ENCODE data around the gene UFD1. TPM values are rescaled to one million over a fixed set of nuclear protein-coding genes. Genes with fewer than 3 reads are reported as not detected.

UFD1 gene
- total RNA-seq, 1 donor from 2014 or later, result 37.1 TPM

DNA sequence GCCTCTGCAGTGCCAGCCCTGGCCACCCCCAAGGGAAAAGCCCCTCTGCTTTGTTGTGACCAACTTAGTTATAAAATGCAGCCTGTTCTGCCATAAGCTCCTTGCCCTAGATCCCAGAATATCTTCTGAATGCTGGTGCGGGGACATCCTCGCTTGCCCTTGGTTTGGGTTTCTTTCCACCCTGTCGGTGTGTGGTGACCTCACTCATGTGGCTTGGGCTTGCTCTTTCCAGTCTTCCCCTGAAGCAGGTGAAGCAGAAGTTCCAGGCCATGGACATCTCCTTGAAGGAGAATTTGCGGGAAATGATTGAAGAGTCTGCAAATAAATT, 28.5 kb upstream of the UFD1 start:
- Histone ChIP-seq H3K27ac (ENCODE audit: low read depth, low read length) (no peak overlapping the region), H3K4me3 (ENCODE audit: low read length in 3 of 3) (no peak overlapping the region), H3K4me1 (ENCODE audit: control insufficient read depth in 3 of 3, insufficient read depth in 3 of 3, low read length in 3 of 3) (no peaks in the 10 kb centered on the region), H3K27me3 (ENCODE audit: control insufficient read depth in 3 of 3, insufficient read depth in 3 of 3, low read length in 3 of 3) (no peaks in the 10 kb centered on the region), H3K9ac (ENCODE audit: low read depth in 1 of 3, low read length in 3 of 3) (no peak overlapping the region), H3K9me3 (ENCODE audit: control insufficient read depth in 3 of 3, low read length in 3 of 3) (peaks cover 0 to 3% (median 0%) of the 10 kb centered on the region in 3 donors), H3K36me3 (ENCODE audit: control insufficient read depth in 3 of 3, insufficient read depth in 3 of 3, low read length in 3 of 3) (no peaks in the 10 kb centered on the region)

DNA sequence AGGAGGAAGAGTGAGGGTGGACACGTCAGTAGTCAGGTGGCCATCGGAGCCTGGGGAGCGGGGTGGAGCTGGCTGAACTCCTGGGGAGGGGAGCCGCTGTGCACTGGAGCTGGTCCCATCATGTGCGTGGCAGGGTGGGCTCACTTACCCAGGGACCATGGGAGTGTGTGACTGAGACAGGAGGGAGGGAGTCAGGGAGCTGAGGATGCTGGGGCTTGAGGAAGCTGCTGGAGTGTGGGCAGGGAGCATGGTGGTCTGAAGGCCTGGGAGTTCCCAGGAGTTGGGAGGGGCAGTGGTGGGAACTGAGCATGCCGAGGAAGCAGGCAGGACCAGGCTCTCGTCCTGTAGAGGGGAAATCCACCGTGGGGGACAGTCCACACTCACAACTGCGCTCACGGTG, 27.2 kb upstream of the UFD1 start:
- Histone ChIP-seq H3K27ac (ENCODE audit: low read depth, low read length) (no peak overlapping the region), H3K9ac (ENCODE audit: low read depth in 1 of 3, low read length in 3 of 3) (no peak overlapping the region), H3K27me3 (ENCODE audit: control insufficient read depth in 3 of 3, insufficient read depth in 3 of 3, low read length in 3 of 3) (no peaks in the 10 kb centered on the region), H3K36me3 (ENCODE audit: control insufficient read depth in 3 of 3, insufficient read depth in 3 of 3, low read length in 3 of 3) (no peaks in the 10 kb centered on the region), H3K4me3 (ENCODE audit: low read length in 3 of 3) (no peak overlapping the region), H3K9me3 (ENCODE audit: control insufficient read depth in 3 of 3, low read length in 3 of 3) (peaks cover 0 to 3% (median 0%) of the 10 kb centered on the region in 3 donors), H3K4me1 (ENCODE audit: control insufficient read depth in 3 of 3, insufficient read depth in 3 of 3, low read length in 3 of 3) (no peaks in the 10 kb centered on the region)

DNA sequence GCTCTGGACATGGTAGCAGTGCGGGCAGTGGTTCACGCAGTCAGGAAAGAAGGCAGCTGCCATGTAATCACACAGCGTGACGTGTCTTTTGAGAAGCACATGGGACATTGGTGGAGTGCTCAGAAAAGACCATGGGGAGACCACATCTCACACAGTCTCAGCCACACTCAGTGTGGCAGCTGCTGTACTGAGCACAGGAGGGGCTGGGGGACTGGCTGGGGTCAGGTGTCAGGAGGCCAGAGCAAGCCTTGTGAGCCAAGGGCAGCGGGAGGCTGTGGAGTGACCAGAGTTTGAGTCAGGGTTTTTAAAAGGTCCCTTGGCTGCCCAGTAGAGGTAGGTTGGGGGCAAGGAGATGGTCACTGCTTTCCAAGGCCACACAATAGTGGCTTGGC, 26.7 kb upstream of the UFD1 start:
- no peaks in the 10 kb centered on the region for H3K9me3 ChIP-seq (ENCODE audit: control insufficient read depth in 3 of 3, low read length in 3 of 3)
- H3K4me3 ChIP-seq (ENCODE audit: low read length in 3 of 3), result no peak overlapping the region
- H3K27ac ChIP-seq (ENCODE audit: low read depth, low read length), result no peak overlapping the region
- H3K9ac ChIP-seq (ENCODE audit: low read depth in 1 of 3, low read length in 3 of 3), result no peak overlapping the region
- H3K27me3 ChIP-seq (ENCODE audit: control insufficient read depth in 3 of 3, insufficient read depth in 3 of 3, low read length in 3 of 3), result no peaks in the 10 kb centered on the region
- H3K4me1 ChIP-seq (ENCODE audit: control insufficient read depth in 3 of 3, insufficient read depth in 3 of 3, low read length in 3 of 3), result no peaks in the 10 kb centered on the region
- no peaks in the 10 kb centered on the region for H3K36me3 ChIP-seq (ENCODE audit: control insufficient read depth in 3 of 3, insufficient read depth in 3 of 3, low read length in 3 of 3)

DNA sequence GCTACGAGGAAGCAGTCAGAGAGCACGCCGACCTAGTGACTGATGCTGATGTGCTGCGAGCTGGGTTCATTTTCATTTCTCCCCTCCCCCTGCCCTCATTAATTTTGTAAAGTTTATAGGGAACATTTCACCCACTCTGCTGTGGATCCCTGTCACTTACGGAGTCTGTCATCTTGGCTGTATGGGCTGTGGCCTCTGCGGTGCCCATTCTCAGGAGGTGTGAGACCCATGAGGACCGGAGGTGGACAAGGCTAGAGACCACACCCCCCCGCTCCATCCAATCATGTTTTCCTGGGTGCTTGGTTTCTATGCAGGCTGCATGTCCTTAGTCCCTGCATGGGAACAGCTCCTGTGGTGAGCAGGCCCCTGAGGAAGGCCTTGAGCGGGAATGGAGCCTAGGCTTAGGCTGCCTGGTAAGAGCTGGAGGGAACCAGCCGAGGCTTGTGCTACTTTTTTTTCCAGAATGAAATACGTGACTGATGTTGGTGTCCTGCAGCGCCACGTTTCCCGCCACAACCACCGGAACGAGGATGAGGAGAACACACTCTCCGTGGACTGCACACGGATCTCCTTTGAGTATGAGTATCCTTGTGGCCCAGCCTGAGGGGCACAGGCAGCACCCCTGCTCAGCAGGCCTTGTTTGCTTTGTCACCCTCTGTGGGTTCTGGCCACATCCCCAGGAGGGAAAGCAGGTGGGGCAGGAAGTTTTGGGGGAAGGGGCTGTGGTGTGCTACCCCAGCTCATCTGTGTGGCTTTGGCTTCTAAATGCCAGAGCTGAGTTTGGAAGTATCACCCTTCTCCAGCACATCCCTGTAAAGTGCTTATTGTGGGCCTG, 26.1 kb upstream of the UFD1 start:
- Histone ChIP-seq H3K4me3 (ENCODE audit: low read length in 3 of 3) (no peak overlapping the region), H3K27ac (ENCODE audit: low read depth, low read length) (no peak overlapping the region), H3K9ac (ENCODE audit: low read depth in 1 of 3, low read length in 3 of 3) (no peak overlapping the region), H3K4me1 (ENCODE audit: control insufficient read depth in 3 of 3, insufficient read depth in 3 of 3, low read length in 3 of 3) (no peaks in the 10 kb centered on the region), H3K9me3 (ENCODE audit: control insufficient read depth in 3 of 3, low read length in 3 of 3) (no peaks in the 10 kb centered on the region), H3K27me3 (ENCODE audit: control insufficient read depth in 3 of 3, insufficient read depth in 3 of 3, low read length in 3 of 3) (no peaks in the 10 kb centered on the region), H3K36me3 (ENCODE audit: control insufficient read depth in 3 of 3, insufficient read depth in 3 of 3, low read length in 3 of 3) (no peaks in the 10 kb centered on the region)

DNA sequence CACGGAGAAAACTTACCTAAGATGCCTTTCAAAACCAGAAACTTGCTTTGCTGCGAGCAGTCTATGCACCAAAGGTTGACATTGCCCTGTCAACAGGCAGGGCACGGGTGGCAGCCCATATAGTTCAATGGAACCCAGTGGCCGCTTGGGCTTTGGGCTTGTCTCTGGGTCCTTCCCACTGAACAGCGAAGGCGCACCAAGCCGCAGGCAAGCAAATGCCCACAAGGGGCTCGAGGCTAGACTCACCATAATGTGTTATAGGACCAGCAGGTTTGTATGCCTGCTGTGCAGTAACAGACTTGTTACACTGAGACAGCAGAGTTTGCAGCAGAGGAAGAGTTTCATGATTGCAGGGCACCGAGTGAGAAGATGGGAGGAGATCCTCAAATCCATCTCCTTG, 24.9 kb upstream of the UFD1 start:
- Histone ChIP-seq H3K4me3 (ENCODE audit: low read length in 3 of 3) (no peak overlapping the region), H3K4me1 (ENCODE audit: control insufficient read depth in 3 of 3, insufficient read depth in 3 of 3, low read length in 3 of 3) (no peaks in the 10 kb centered on the region), H3K27me3 (ENCODE audit: control insufficient read depth in 3 of 3, insufficient read depth in 3 of 3, low read length in 3 of 3) (no peaks in the 10 kb centered on the region), H3K36me3 (ENCODE audit: control insufficient read depth in 3 of 3, insufficient read depth in 3 of 3, low read length in 3 of 3) (no peaks in the 10 kb centered on the region), H3K9me3 (ENCODE audit: control insufficient read depth in 3 of 3, low read length in 3 of 3) (no peaks in the 10 kb centered on the region), H3K9ac (ENCODE audit: low read depth in 1 of 3, low read length in 3 of 3) (no peak overlapping the region), H3K27ac (ENCODE audit: low read depth, low read length) (no peak overlapping the region)

DNA sequence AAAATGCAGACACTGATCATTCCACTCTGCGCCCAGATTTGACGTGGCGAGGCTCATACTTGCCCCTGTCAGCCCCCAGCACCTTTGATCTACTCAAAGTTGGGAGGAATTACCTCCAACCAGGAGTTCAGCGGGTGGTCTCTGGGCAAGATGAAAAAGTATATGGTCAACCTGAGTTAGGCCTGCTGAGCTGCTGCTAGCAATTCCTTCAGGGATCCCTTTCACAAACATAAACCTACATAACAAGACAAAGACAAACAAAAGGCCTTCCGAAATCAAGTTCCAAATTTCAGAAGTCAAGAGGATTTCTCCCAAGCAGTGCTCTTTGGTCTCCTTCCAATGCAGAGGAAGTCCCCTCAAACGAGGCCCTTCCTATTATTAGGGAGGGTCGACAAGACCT, 24.4 kb upstream of the UFD1 start:
- H3K4me3 ChIP-seq (ENCODE audit: low read length in 3 of 3), result no peak overlapping the region
- no peak overlapping the region for H3K9ac ChIP-seq (ENCODE audit: low read depth in 1 of 3, low read length in 3 of 3)
- H3K27me3 ChIP-seq (ENCODE audit: control insufficient read depth in 3 of 3, insufficient read depth in 3 of 3, low read length in 3 of 3), result no peaks in the 10 kb centered on the region
- H3K9me3 ChIP-seq (ENCODE audit: control insufficient read depth in 3 of 3, low read length in 3 of 3), result no peaks in the 10 kb centered on the region
- no peaks in the 10 kb centered on the region for H3K36me3 ChIP-seq (ENCODE audit: control insufficient read depth in 3 of 3, insufficient read depth in 3 of 3, low read length in 3 of 3)
- no peak overlapping the region for H3K27ac ChIP-seq (ENCODE audit: low read depth, low read length)
- no peaks in the 10 kb centered on the region for H3K4me1 ChIP-seq (ENCODE audit: control insufficient read depth in 3 of 3, insufficient read depth in 3 of 3, low read length in 3 of 3)

DNA sequence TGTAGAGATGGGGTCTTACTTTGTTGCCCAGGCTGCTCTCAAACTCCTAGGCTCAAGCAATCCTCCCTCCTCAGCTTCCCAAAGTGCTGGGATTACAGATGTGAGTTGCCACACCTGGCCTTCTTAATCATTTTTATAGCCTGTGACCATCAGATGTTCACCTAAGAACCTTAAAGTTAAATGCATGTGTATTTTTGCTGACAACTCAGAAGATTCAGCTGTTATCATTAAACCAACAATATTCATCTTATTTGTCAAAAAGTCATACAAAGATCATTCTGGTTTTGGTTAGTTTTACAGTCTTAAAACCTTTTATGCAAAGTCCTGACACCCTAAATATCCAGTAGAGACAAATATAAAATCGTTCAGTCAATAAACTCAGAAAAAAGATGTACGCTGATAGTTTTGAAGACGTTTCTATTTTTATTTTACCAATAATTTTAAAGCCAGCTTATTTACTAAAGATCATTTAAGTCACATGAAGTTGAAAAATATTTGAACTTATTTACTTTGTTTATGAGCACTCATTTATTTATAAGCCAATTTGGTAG, 23.0 kb upstream of the UFD1 start:
- H3K36me3 ChIP-seq (ENCODE audit: control insufficient read depth in 3 of 3, insufficient read depth in 3 of 3, low read length in 3 of 3), result no peaks in the 10 kb centered on the region
- H3K9me3 ChIP-seq (ENCODE audit: control insufficient read depth in 3 of 3, low read length in 3 of 3), result no peaks in the 10 kb centered on the region
- no peaks in the 10 kb centered on the region for H3K27me3 ChIP-seq (ENCODE audit: control insufficient read depth in 3 of 3, insufficient read depth in 3 of 3, low read length in 3 of 3)
- H3K4me3 ChIP-seq (ENCODE audit: low read length in 3 of 3), result no peak overlapping the region
- no peaks in the 10 kb centered on the region for H3K4me1 ChIP-seq (ENCODE audit: control insufficient read depth in 3 of 3, insufficient read depth in 3 of 3, low read length in 3 of 3)
- H3K9ac ChIP-seq (ENCODE audit: low read depth in 1 of 3, low read length in 3 of 3), result no peak overlapping the region
- H3K27ac ChIP-seq (ENCODE audit: low read depth, low read length), result no peak overlapping the region

DNA sequence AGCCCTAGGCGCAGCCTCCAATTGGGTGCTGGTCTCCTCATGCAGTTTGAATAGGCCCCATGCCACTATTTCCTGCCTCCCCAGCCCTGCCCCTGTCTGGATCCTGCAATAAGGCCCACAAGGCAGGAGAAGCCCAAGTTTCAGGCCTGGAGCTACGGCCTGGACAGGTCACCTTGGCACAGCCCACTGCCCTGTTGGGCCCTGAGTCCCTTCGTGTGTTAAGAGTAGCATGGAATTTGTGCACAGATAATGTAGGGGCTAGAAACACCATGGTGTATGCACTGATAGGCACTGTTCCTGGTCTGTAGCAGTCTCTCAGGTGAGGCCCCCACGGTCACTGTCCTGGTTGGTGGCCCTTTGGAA, 20.9 kb upstream of the UFD1 start:
- no peaks in the 10 kb centered on the region for H3K27me3 ChIP-seq (ENCODE audit: control insufficient read depth in 3 of 3, insufficient read depth in 3 of 3, low read length in 3 of 3)
- H3K27ac ChIP-seq (ENCODE audit: low read depth, low read length), result no peak overlapping the region
- no peak overlapping the region for H3K9ac ChIP-seq (ENCODE audit: low read depth in 1 of 3, low read length in 3 of 3)
- no peak overlapping the region for H3K4me3 ChIP-seq (ENCODE audit: low read length in 3 of 3)
- no peaks in the 10 kb centered on the region for H3K4me1 ChIP-seq (ENCODE audit: control insufficient read depth in 3 of 3, insufficient read depth in 3 of 3, low read length in 3 of 3)
- no peaks in the 10 kb centered on the region for H3K36me3 ChIP-seq (ENCODE audit: control insufficient read depth in 3 of 3, insufficient read depth in 3 of 3, low read length in 3 of 3)
- no peaks in the 10 kb centered on the region for H3K9me3 ChIP-seq (ENCODE audit: control insufficient read depth in 3 of 3, low read length in 3 of 3)

DNA sequence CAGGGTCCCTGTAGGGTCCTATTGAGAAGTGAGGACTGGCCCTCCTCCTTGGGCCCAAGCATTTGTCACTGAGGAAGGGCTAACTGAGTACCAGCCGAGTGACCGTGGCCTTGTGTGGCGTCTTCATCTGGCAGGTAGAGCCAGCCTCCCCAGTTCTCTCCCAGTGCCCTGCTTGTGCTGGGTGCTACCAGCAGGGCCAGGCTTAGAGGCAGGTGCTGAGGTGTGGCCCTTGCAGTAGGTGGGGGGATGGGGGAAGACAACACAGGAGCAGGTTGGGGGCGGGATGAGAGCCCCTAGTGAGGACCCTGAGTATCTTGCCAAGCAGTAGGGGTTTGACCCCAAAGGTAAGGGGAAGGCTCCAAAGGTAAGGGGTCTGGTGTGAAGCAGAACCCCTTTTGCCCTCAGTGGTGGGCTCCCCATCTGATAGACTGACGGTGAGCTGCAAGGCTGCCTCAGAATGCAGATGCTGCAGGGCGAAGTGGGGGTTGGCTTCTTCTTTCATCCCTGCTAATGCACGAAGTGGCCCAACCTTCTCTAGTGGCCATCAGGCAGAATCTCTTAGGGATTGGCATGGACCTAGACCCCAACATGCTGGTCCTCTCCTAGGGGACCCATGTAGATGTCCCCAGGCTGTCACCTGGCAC, 20.4 kb upstream of the UFD1 start:
- H3K4me3 ChIP-seq (ENCODE audit: low read length in 3 of 3), result no peak overlapping the region
- no peaks in the 10 kb centered on the region for H3K9me3 ChIP-seq (ENCODE audit: control insufficient read depth in 3 of 3, low read length in 3 of 3)
- H3K27me3 ChIP-seq (ENCODE audit: control insufficient read depth in 3 of 3, insufficient read depth in 3 of 3, low read length in 3 of 3), result no peaks in the 10 kb centered on the region
- H3K9ac ChIP-seq (ENCODE audit: low read depth in 1 of 3, low read length in 3 of 3), result no peak overlapping the region
- no peaks in the 10 kb centered on the region for H3K36me3 ChIP-seq (ENCODE audit: control insufficient read depth in 3 of 3, insufficient read depth in 3 of 3, low read length in 3 of 3)
- H3K27ac ChIP-seq (ENCODE audit: low read depth, low read length), result no peak overlapping the region
- H3K4me1 ChIP-seq (ENCODE audit: control insufficient read depth in 3 of 3, insufficient read depth in 3 of 3, low read length in 3 of 3), result no peaks in the 10 kb centered on the region

DNA sequence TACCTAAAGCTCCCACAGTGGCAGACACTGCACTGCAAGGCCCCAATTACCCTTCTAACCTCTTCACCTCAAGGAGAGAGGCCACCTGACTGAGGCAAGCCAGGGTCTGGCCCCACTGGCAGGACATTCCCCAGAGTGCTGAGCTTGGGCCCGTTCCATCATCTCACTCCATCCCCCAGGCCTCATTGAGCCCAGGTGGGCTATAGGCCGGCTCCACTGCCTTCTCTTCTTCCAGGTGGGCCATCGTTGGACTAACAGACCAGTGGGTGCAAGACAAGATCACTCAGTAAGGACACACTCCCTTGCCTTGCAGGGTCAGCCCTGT, 19.8 kb upstream of the UFD1 start:
- H3K36me3 ChIP-seq (ENCODE audit: control insufficient read depth in 3 of 3, insufficient read depth in 3 of 3, low read length in 3 of 3), result no peaks in the 10 kb centered on the region
- H3K27ac ChIP-seq (ENCODE audit: low read depth, low read length), result no peak overlapping the region
- H3K4me1 ChIP-seq (ENCODE audit: control insufficient read depth in 3 of 3, insufficient read depth in 3 of 3, low read length in 3 of 3), result no peaks in the 10 kb centered on the region
- no peak overlapping the region for H3K4me3 ChIP-seq (ENCODE audit: low read length in 3 of 3)
- no peak overlapping the region for H3K9ac ChIP-seq (ENCODE audit: low read depth in 1 of 3, low read length in 3 of 3)
- H3K9me3 ChIP-seq (ENCODE audit: control insufficient read depth in 3 of 3, low read length in 3 of 3), result no peaks in the 10 kb centered on the region
- no peaks in the 10 kb centered on the region for H3K27me3 ChIP-seq (ENCODE audit: control insufficient read depth in 3 of 3, insufficient read depth in 3 of 3, low read length in 3 of 3)
